K562 (cell line): ENCODE measurements around the gene GMPR. TPM values are rescaled to one million over a fixed set of nuclear protein-coding genes. Genes with fewer than 3 reads are reported as not detected.
A peak's percentile ranks its signal among the peaks of the same experiment; 100 is the strongest.

Source experiments
- CUX1 ChIP-seq: fragments of 200-800 bp; sonication (Bioruptor generic); IDR thresholded peaks from 2 replicates; pipeline ENCODE4 v1.6.1; 2016; ENCODE audit warnings: missing genetic modification characterization, missing compliant biosample characterization
- MLX ChIP-seq, 2 experiments: fragments of 450-650 bp in 1 of 2; sonication (generic) in 1 of 2; formaldehyde crosslinking; conservative IDR thresholded peaks; 2 replicates each; pipeline versions ENCODE4 v1.4.0 to v1.8.1; 2020 to 2022; ENCODE audit warnings: mild to moderate bottlenecking in 1 of 2, missing genetic modification reagents in 1 of 2
- NCOA4 ChIP-seq: fragments of 450-650 bp; IDR thresholded peaks from 2 replicates; pipeline ENCODE4 v1.6.1; 2018; ENCODE audit warnings: mild to moderate bottlenecking; ENCODE audit not compliant: partially characterized antibody
- PTTG1 ChIP-seq: fragments of 450-650 bp; IDR thresholded peaks from 2 replicates; pipeline ENCODE4 v1.6.1; 2016; ENCODE audit warnings: low read depth, mild to moderate bottlenecking, missing genetic modification characterization, missing compliant biosample characterization
- TAF1 ChIP-seq: IDR thresholded peaks from 2 replicates; pipeline ENCODE4 v1.6.1; 2011; ENCODE audit warnings: mild to moderate bottlenecking, low read length, moderate library complexity; ENCODE audit not compliant: insufficient read depth, control insufficient read depth, severe bottlenecking; ENCODE audit errors: extremely low read depth
- ZBTB2 ChIP-seq: fragments of 450-650 bp; IDR thresholded peaks from 2 replicates; pipeline ENCODE4 v1.6.1; 2016; ENCODE audit warnings: antibody characterized with exemption
- ZNF584 ChIP-seq: fragments of 200-800 bp; sonication (Bioruptor generic); IDR thresholded peaks from 2 replicates; pipeline ENCODE4 v1.6.1; 2016; ENCODE audit warnings: low read depth, mild to moderate bottlenecking, missing genetic modification characterization, missing compliant biosample characterization
- polyA plus RNA-seq, 8 experiments: library from polyadenylated mRNA; depleted of rRNA in 4 of 8; stranded (reverse) in 5 of 8; unstranded in 3 of 8; fragments of >200 nt; fragmentation: Nextera tagmentation in 2 of 8; fragmentation: Illumina TruSeq in 1 of 8; extraction: Ambion mirVana in 2 of 8; extraction: Trizol in 1 of 8; gene quantifications; 2 replicates each; pipeline versions ENCODE4 v1.2.1 to v1.2.3, GENCODE V29; 2011 to 2014; ENCODE audit warnings: inconsistent platforms in 1 of 8, missing spikeins in 1 of 8
- total RNA-seq, 7 experiments: library from RNA; depleted of rRNA in 6 of 7; stranded (reverse); fragments of >200 nt in 6 of 7; fragmentation: Illumina TruSeq in 2 of 7; extraction: Trizol in 2 of 7; gene quantifications; 2 replicates each; pipeline versions ENCODE4 v1.2.1 to v1.2.3, GENCODE V29; 2011 to 2021; ENCODE audit warnings: low replicate concordance in 1 of 7
- TF ChIP-seq, protein P1 (sequence below): fragments of 250-450 bp; sonication (Bioruptor Pico); IDR thresholded peaks from 2 replicates; pipeline ENCODE4 v1.6.1; 2021; ENCODE audit warnings: mild to moderate bottlenecking
- TF ChIP-seq, protein P2 (sequence below): fragments of 250-450 bp; sonication (Bioruptor Pico); IDR thresholded peaks from 2 replicates; pipeline ENCODE4 v1.4.0; 2020; ENCODE audit warnings: mild to moderate bottlenecking, moderate library complexity
- TF ChIP-seq, protein P3 (sequence below): fragments of 450-650 bp; IDR thresholded peaks from 2 replicates; pipeline ENCODE4 v1.6.1; 2017; ENCODE audit warnings: mild to moderate bottlenecking, moderate library complexity

GMPR gene
- total and polyA plus RNA-seq, 9 of the 15 experiments (the other 6 are each of a cell fraction or from before 2014, with no cell fraction given): 34.6 to 83.7 (median 49.8) TPM

GRCh38 chr6:16236009-16236501 lies 2.3 kb upstream of the GMPR start (continued):
- TF ChIP-seq MLX (CRISPR knock-in tag; conservative IDR thresholded peaks at IDR 0.05): no peak
- peak; percentile 94 for TF ChIP-seq ZNF584 (CRISPR knock-in tag)
- TF ChIP-seq, protein P1, sequence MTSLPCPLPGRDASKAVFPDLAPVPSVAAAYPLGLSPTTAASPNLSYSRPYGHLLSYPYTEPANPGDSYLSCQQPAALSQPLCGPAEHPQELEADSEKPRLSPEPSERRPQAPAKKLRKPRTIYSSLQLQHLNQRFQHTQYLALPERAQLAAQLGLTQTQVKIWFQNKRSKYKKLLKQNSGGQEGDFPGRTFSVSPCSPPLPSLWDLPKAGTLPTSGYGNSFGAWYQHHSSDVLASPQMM (CRISPR knock-in tag): no peak
- no peak for TF ChIP-seq CUX1 (CRISPR knock-in tag)
- peak; percentile 92 for TF ChIP-seq PTTG1
- no peak for TF ChIP-seq TAF1
- peak; percentile 43; the same call in 1 of the 2 replicates for TF ChIP-seq ZBTB2
- no peak for TF ChIP-seq NCOA4
- TF ChIP-seq, protein P2, sequence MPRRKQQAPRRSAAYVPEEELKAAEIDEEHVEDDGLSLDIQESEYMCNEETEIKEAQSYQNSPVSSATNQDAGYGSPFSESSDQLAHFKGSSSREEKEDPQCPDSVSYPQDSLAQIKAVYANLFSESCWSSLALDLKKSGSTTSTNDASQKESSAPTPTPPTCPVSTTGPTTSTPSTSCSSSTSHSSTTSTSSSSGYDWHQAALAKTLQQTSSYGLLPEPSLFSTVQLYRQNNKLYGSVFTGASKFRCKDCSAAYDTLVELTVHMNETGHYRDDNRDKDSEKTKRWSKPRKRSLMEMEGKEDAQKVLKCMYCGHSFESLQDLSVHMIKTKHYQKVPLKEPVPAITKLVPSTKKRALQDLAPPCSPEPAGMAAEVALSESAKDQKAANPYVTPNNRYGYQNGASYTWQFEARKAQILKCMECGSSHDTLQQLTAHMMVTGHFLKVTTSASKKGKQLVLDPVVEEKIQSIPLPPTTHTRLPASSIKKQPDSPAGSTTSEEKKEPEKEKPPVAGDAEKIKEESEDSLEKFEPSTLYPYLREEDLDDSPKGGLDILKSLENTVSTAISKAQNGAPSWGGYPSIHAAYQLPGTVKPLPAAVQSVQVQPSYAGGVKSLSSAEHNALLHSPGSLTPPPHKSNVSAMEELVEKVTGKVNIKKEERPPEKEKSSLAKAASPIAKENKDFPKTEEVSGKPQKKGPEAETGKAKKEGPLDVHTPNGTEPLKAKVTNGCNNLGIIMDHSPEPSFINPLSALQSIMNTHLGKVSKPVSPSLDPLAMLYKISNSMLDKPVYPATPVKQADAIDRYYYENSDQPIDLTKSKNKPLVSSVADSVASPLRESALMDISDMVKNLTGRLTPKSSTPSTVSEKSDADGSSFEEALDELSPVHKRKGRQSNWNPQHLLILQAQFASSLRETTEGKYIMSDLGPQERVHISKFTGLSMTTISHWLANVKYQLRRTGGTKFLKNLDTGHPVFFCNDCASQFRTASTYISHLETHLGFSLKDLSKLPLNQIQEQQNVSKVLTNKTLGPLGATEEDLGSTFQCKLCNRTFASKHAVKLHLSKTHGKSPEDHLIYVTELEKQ (CRISPR knock-in tag): peak; percentile 94
- TF ChIP-seq, protein P3, sequence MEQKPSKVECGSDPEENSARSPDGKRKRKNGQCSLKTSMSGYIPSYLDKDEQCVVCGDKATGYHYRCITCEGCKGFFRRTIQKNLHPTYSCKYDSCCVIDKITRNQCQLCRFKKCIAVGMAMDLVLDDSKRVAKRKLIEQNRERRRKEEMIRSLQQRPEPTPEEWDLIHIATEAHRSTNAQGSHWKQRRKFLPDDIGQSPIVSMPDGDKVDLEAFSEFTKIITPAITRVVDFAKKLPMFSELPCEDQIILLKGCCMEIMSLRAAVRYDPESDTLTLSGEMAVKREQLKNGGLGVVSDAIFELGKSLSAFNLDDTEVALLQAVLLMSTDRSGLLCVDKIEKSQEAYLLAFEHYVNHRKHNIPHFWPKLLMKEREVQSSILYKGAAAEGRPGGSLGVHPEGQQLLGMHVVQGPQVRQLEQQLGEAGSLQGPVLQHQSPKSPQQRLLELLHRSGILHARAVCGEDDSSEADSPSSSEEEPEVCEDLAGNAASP: no peak
